Mucosa of descending colon (tissue), 3 donors: Measurements from ENCODE around the gene OR7C1. TPM values are rescaled to one million over a fixed set of nuclear protein-coding genes. Genes with fewer than 3 reads are reported as not detected.

Source experiments
- ATAC-seq: fragments of 200-7000 bp; cut with Tn5 transposase; one replicate; pipeline ENCODE4 v1.9.1; 2020; ENCODE audit warnings: mild to moderate bottlenecking, moderate library complexity
- DNase-seq, 3 donors: peaks; one replicate each; pipeline ENCODE4 v3.0.0-alpha.2; 2020
- H3K36me3 ChIP-seq: fragments of 200-600 bp; one replicate; pipeline ENCODE4 v1.8.0; 2021; ENCODE audit warnings: low read depth, mild to moderate bottlenecking
- H3K4me1 ChIP-seq: fragments of 200-600 bp; one replicate; pipeline ENCODE4 v1.8.0; 2021; ENCODE audit warnings: low read depth, mild to moderate bottlenecking
- H3K4me3 ChIP-seq: fragments of 200-600 bp; one replicate; pipeline ENCODE4 v1.8.0; 2021; ENCODE audit warnings: mild to moderate bottlenecking
- H3K9me3 ChIP-seq: fragments of 200-600 bp; one replicate; pipeline ENCODE4 v1.8.0; 2021; ENCODE audit warnings: mild to moderate bottlenecking
- CTCF ChIP-seq: fragments of 200-600 bp; IDR thresholded peaks from one replicate; pipeline ENCODE4 v1.8.0; 2022; ENCODE audit warnings: antibody characterized with exemption, mild to moderate bottlenecking
- intact Hi-C, 2 donors: fragments of 100-400 bp; cut with DNase I in 1 of 2; cut with micrococcal nuclease in 1 of 2; formaldehyde crosslinking; loops; one replicate each; pipeline versions ENCODE4 v1.11.0 to v1.11.1; 2022; cut with DNase I, micrococcal nuclease
- long read RNA-seq, 2 donors: library from polyadenylated mRNA; unstranded; transcript quantifications; one replicate each; pipeline ENCODE4 v2.0.0, GENCODE V29; 2019 to 2021
- total RNA-seq, 3 donors: library from RNA; stranded (reverse); fragmentation: NEBNext Ultra II Directional in 2 of 3; extraction: Animal tissue kit (Norgen Biotek cat#: 25700) in 2 of 3; gene quantifications; one replicate each; pipeline versions ENCODE4 v1.2.1 to v1.2.4, GENCODE V29; 2021 to 2023
- donor health status: DM: no; HTN: no; CAD: no; lungs with moderate emphysema.
- donor health status: DM: no; HTN: no; CAD: no.
- donor health status: DM: no; HTN: yes; CAD: no.

The OR7C1 gene
- not detected for total RNA-seq
- long read RNA-seq, donor 1, result 0 reads
- long read RNA-seq, donor 2, result 0 reads

GRCh38 chr19:14835011-14835410, at the start of gene OR7C1, which contains the start of gene OR7A5:
Gene OR7C1 (minus strand): TSS chr19:14835185. CDS start chr19:14800136, 35,049 bp downstream.
Gene OR7A5 (minus strand): TSS chr19:14835185. CDS start chr19:14828241, 6,944 bp downstream.
- intact Hi-C loops, result no loop called here
- no peaks in the 10 kb centered on the region for H3K4me1 ChIP-seq
- H3K36me3 ChIP-seq, result no peaks in the 10 kb centered on the region
- ATAC-seq (no peak), DNase-seq (no peak)
- no peak within 1 kb of the TSS for H3K4me3 ChIP-seq
- H3K9me3 ChIP-seq, result no peaks in the 10 kb centered on the region
- no peak for TF ChIP-seq CTCF

- Histone ChIP-seq H3K9me3 (no peaks in the 10 kb centered on the region), H3K4me3 (no peak overlapping the region), H3K36me3 (no peaks in the 10 kb centered on the region), H3K4me1 (no peaks in the 10 kb centered on the region)
- TF ChIP-seq CTCF, result no peak
- DNase-seq (no peak), ATAC-seq (no peak)
- intact Hi-C loops, result no loop called here
Observed at GRCh38 chr19:14871619-14872230, 36.7 kb upstream of the OR7C1 start.

- Histone ChIP-seq H3K36me3 (no peaks in the 10 kb centered on the region), H3K4me1 (no peaks in the 10 kb centered on the region), H3K9me3 (no peaks in the 10 kb centered on the region), H3K4me3 (no peak overlapping the region)
- intact Hi-C loops, result no loop called here
- ATAC-seq, result no peak
- no peak for TF ChIP-seq CTCF
- no peak for DNase-seq
Observed at GRCh38 chr19:14868497-14868896, 33.5 kb upstream of the OR7C1 start.

GRCh38 chr19:14848822-14849221, 13.8 kb upstream of the OR7C1 start, which contains the start of gene OR7A10:
Gene OR7A10 (minus strand): TSS chr19:14848922. CDS start chr19:14841877, 7,045 bp downstream.
- H3K9me3 ChIP-seq, result no peaks in the 10 kb centered on the region
- no peak within 1 kb of the TSS for H3K4me3 ChIP-seq
- no peaks in the 10 kb centered on the region for H3K36me3 ChIP-seq
- H3K4me1 ChIP-seq, result no peaks in the 10 kb centered on the region
- TF ChIP-seq CTCF, result no peak
- ATAC-seq (no peak), DNase-seq (no peak)
- intact Hi-C loops, result no loop called here

GRCh38 chr19:14843578-14843977, 8.6 kb upstream of the OR7C1 start:
- DNase-seq, result no peak
- Histone ChIP-seq H3K4me3 (no peak overlapping the region), H3K36me3 (no peaks in the 10 kb centered on the region), H3K9me3 (no peaks in the 10 kb centered on the region), H3K4me1 (no peaks in the 10 kb centered on the region)
- intact Hi-C loops, result no loop called here
- ATAC-seq, result no peak
- no peak for TF ChIP-seq CTCF
